Measurements from ENCODE around the gene CDHR2. TPM values are rescaled to one million over a fixed set of nuclear protein-coding genes. Genes with fewer than 3 reads are reported as not detected.

CDHR2 gene
- total RNA-seq, 2 experiments from 2014 or later, result 0.23 to 0.47 TPM

- Mint-ChIP-seq H3K9me3 (no peaks in the 10 kb centered on the region), H3K36me3 (ENCODE audit: low read depth) (peaks cover 48% of the 10 kb centered on the region), H3K4me1 (ENCODE audit: low read depth) (peaks cover 48% of the 10 kb centered on the region), H3K27ac (peak overlapping the region; percentile 98), H3K27me3 (no peaks in the 10 kb centered on the region), H3K4me3 (peak overlapping the region; percentile 86)
- ATAC-seq (no peak), DNase-seq (no peak)
- POLR2A ChIA-PET, result interaction anchor here (4.5 to 6.4 kb wide), 2 partner anchors 9 to 117 kb away, joined by 21 to 51 read pairs; partner anchors contain the start of gene CLTB
- intact Hi-C loops (cut with micrococcal nuclease), result no loop called here
- CTCF ChIA-PET, result interaction anchor here (1.2 to 3.8 kb wide), 5 partner anchors 9 to 128 kb away, joined by 4 to 26 read pairs (median 5); partner anchors contain the start of gene FAF2
- TF ChIP-seq CTCF (IDR thresholded peaks at IDR 0.05), result no peak
These were observed 16.3 kb upstream of the CDHR2 start for GRCh38 chr5:176532795-176533194.

- H3K36me3 Mint-ChIP-seq (ENCODE audit: low read depth), result peaks cover 43% of the 10 kb centered on the region
- ATAC-seq (no peak), DNase-seq (no peak)
- H3K4me3 Mint-ChIP-seq, result peak overlapping the region; percentile 86
- H3K27me3 Mint-ChIP-seq, result no peaks in the 10 kb centered on the region
- ChIA-PET CTCF (interaction anchor here (1.1 to 3.8 kb wide), 7 partner anchors 10 to 128 kb away, joined by 3 to 26 read pairs (median 5); partner anchors contain the start of genes CLTB and FAF2), POLR2A (interaction anchor here (0.8 to 6.4 kb wide), 4 partner anchors 9 to 117 kb away, joined by 3 to 51 read pairs (median 12); partner anchors contain the start of genes CLTB and FAF2)
- intact Hi-C loops (cut with micrococcal nuclease), result no loop called here
- TF ChIP-seq CTCF (IDR thresholded peaks at IDR 0.05), result no peak
- peak overlapping the region; percentile 98 for H3K27ac Mint-ChIP-seq
- H3K4me1 Mint-ChIP-seq (ENCODE audit: low read depth), result peaks cover 47% of the 10 kb centered on the region
- H3K9me3 Mint-ChIP-seq, result no peaks in the 10 kb centered on the region
These were observed 15.8 kb upstream of the CDHR2 start for GRCh38 chr5:176533390-176533789.

GRCh38 chr5:176533894-176534611 is 15.1 kb upstream of the CDHR2 start:
- H3K9me3 Mint-ChIP-seq, result no peaks in the 10 kb centered on the region
- intact Hi-C loops (cut with micrococcal nuclease), result no loop called here
- no peak for TF ChIP-seq CTCF (IDR thresholded peaks at IDR 0.05)
- peak; percentile 66 for DNase-seq
- peaks cover 39% of the 10 kb centered on the region for H3K36me3 Mint-ChIP-seq (ENCODE audit: low read depth)
- peaks cover 52% of the 10 kb centered on the region for H3K4me1 Mint-ChIP-seq (ENCODE audit: low read depth)
- CTCF ChIA-PET, result interaction anchor here (1.1 to 3.8 kb wide), 7 partner anchors 9 to 127 kb away, joined by 3 to 26 read pairs (median 5); partner anchors contain the start of genes CLTB and FAF2
- peak overlapping the region; percentile 98 for H3K27ac Mint-ChIP-seq
- POLR2A ChIA-PET, result interaction anchor here (0.8 to 6.4 kb wide), 6 partner anchors 8 to 118 kb away, joined by 3 to 51 read pairs (median 12); partner anchors contain the start of genes CLTB and FAF2
- H3K27me3 Mint-ChIP-seq, result no peaks in the 10 kb centered on the region
- no peak for ATAC-seq
- peak overlapping the region; percentile 86 for H3K4me3 Mint-ChIP-seq

GRCh38 chr5:176534640-176535039 is 14.5 kb upstream of the CDHR2 start:
- Mint-ChIP-seq H3K9me3 (no peaks in the 10 kb centered on the region), H3K36me3 (ENCODE audit: low read depth) (peaks cover 35% of the 10 kb centered on the region), H3K27me3 (no peaks in the 10 kb centered on the region), H3K27ac (peak overlapping the region; percentile 98), H3K4me3 (peak overlapping the region; percentile 86), H3K4me1 (ENCODE audit: low read depth) (peaks cover 54% of the 10 kb centered on the region)
- POLR2A ChIA-PET, result interaction anchor here (0.9 to 6.4 kb wide), 8 partner anchors 8 to 173 kb away, joined by 3 to 51 read pairs (median 8); partner anchors contain the start of genes CLTB, FAF2 and KIAA1191
- ATAC-seq (no peak), DNase-seq (no peak)
- intact Hi-C loops (cut with micrococcal nuclease), result no loop called here
- TF ChIP-seq CTCF (IDR thresholded peaks at IDR 0.05), result no peak
- CTCF ChIA-PET, result interaction anchor here (1.1 to 1.6 kb wide), 4 partner anchors 62 to 118 kb away, joined by 3 to 9 read pairs (median 4); partner anchors contain the start of genes CLTB and FAF2

Data from activated CD8-positive, alpha-beta T cell treated with anti-CD3 and anti-CD28 coated beads for 36 hours (primary cell).